GM12864 (cell line): Measurements from ENCODE around the gene SLC49A3.

Experiments used
- DNase-seq: peaks from one replicate; pipeline ENCODE4 v3.0.0-alpha.2; 2011; ENCODE audit warnings: low read depth
- H3K4me3 ChIP-seq: 2 replicates; pipeline ENCODE4 v1.5.1; 2011; ENCODE audit warnings: mild to moderate bottlenecking, low read depth, low read length, control low read depth
- TF ChIP-seq, protein P1 (sequence below): IDR thresholded peaks from 2 replicates; pipeline ENCODE4 v1.5.1; 2011; ENCODE audit warnings: low read depth, mild to moderate bottlenecking, moderate library complexity, low read length, control low read depth, inconsistent platforms; ENCODE audit errors: missing control alignments

SLC49A3 gene

DNA sequence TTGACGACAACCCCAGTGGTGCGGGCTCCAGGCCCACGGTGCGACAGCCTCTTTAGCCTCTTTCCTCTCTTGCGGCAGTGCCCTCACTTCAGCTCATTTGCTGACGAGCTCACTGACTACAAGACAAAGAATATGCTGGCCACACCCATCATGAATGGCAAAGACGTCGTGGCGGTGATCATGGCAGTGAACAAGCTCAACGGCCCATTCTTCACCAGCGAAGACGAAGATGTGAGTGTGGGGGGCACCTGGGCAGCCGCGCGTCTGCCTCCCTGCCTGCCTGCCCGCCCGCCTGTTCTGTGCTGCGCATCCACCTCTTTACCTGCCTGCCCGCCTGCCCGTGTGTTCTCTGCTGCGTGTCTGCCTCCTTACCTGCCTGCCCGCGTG, 54.4 kb downstream of the SLC49A3 start:
- DNase-seq = no peak

DNA sequence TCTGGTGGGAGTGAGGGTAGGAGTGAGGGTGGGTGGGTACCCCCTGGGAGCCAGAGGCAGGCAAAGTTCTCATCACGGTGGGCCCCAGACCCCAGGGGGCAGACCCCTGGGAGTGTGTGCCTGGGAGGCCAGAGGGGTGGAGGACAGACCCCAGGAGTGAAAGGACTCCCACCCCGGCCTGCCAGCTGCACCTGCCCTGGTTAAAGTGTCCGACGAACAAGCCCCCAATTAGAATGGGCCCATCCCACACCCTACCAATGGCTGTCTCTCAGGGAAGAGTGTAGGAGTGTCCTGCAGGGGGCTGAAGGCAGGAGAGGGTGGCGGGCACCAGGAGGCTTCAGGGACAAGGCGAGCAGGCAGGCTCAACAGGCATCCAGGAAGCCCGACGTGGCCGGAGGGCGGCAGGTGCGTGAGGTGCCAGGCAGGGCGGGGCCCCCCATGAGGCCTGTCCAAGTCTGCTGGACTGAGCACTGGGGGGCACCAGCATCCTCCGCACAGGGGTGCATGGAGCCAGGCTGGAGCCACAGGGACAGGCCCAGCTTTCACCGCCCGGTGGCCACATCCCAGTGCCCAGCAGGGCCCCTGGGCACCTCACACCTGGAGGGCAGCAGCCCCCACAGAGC, 54.9 kb downstream of the SLC49A3 start:
- no peak for DNase-seq
- TF ChIP-seq, protein P1, sequence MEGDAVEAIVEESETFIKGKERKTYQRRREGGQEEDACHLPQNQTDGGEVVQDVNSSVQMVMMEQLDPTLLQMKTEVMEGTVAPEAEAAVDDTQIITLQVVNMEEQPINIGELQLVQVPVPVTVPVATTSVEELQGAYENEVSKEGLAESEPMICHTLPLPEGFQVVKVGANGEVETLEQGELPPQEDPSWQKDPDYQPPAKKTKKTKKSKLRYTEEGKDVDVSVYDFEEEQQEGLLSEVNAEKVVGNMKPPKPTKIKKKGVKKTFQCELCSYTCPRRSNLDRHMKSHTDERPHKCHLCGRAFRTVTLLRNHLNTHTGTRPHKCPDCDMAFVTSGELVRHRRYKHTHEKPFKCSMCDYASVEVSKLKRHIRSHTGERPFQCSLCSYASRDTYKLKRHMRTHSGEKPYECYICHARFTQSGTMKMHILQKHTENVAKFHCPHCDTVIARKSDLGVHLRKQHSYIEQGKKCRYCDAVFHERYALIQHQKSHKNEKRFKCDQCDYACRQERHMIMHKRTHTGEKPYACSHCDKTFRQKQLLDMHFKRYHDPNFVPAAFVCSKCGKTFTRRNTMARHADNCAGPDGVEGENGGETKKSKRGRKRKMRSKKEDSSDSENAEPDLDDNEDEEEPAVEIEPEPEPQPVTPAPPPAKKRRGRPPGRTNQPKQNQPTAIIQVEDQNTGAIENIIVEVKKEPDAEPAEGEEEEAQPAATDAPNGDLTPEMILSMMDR = no peak

More for the DNA sequence above, 54.4 kb downstream of the SLC49A3 start:
- TF ChIP-seq, protein P1 = no peak
- H3K4me3 ChIP-seq = no peak overlapping the region

DNA sequence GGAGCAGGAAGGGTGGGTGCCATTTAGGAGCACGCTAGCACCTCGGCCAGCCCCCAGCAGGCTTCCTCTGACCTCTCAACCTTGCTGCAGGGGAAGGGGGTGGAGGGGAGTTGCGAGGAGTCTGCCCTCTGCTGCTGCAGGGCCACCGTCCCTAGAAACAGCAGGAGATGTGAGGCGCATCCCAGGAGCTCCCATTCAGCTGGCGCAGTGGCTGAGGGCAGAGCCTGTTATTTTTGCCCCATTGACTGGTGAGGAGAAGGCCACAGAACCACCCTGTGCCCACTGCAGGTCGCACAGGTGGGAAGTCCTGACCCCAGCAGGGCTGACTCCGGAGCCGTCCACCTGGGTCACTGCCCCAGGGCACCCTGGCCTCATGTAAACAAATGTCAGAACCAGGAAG, 55.5 kb downstream of the SLC49A3 start:
- TF ChIP-seq, protein P1 = no peak
- no peak for DNase-seq
- no peak overlapping the region for H3K4me3 ChIP-seq

More for the DNA sequence above, 54.9 kb downstream of the SLC49A3 start:
- H3K4me3 ChIP-seq = no peak overlapping the region

DNA sequence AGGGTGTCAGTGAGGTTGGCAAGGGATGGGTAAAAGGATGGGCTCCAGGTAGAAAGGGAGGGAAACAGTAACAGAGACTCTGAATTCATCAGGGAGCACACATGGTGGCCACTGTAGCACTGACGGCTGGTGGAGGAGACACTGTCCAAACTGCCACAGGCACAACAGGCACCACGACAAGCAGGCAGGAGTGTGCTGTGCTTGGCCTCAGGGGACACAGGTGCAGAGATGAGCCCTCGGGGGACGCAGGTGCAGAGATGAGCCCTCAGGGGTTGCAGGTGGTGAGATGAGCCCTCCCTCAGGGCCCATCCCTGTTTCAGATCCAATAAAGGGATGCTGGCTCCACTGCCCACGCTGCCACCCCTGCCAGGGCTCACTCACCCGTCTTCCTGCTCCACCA, 56.0 kb downstream of the SLC49A3 start:
- TF ChIP-seq, protein P1 = no peak
- no peak for DNase-seq
- H3K4me3 ChIP-seq = no peak overlapping the region

DNA sequence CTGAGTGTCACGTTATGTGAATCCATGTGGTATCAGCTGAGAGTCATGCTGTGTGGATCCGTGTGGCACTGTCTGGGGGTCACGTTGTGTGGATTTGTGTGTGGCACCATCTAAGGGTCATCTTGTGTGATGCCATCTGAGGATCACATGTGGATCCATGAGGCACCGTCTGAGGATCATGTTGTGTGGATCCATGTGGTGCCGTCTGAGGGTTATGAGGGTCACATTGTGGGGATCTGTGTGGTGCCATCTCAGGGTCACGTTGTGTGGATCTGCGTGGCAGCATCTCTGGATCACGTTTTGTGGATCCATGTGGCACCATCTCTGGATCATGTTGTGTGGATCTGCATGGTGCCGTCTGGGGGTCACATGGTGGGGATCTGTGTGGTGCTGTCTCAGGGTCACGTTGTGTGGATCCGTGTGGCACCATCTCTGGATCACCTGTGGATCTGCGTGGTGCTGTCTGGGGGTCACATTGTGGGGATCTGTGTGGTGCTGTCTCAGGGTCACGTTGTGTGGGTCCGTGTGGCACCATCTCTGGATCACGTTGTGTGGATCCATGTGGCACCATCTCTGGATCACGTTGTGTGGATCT, 56.7 kb downstream of the SLC49A3 start:
- no peak for DNase-seq
- TF ChIP-seq, protein P1 = no peak
- H3K4me3 ChIP-seq = no peak overlapping the region
